MM.1S (cell line): Measurements from ENCODE around the gene SYNGR1.

Experiments
- EZH2 ChIP-seq: fragments of 300-600 bp; sonication (generic); optimal IDR thresholded peaks from 2 replicates; pipeline ENCODE3; 2017; ENCODE audit warnings: low read depth, mild to moderate bottlenecking, antibody characterized with exemption, low read length, mixed read lengths
- EZH2phosphoT487 ChIP-seq: fragments of 300-600 bp; sonication (generic); IDR thresholded peaks from 2 replicates; pipeline ENCODE4 v1.6.1; 2018; ENCODE audit warnings: antibody characterized with exemption, low read length
- TF ChIP-seq, protein P1 (sequence below): fragments of 300-600 bp; sonication (generic); IDR thresholded peaks from 2 replicates; pipeline ENCODE4 v1.5.1; 2016; ENCODE audit warnings: antibody characterized with exemption, low read length, mixed read lengths

DNA sequence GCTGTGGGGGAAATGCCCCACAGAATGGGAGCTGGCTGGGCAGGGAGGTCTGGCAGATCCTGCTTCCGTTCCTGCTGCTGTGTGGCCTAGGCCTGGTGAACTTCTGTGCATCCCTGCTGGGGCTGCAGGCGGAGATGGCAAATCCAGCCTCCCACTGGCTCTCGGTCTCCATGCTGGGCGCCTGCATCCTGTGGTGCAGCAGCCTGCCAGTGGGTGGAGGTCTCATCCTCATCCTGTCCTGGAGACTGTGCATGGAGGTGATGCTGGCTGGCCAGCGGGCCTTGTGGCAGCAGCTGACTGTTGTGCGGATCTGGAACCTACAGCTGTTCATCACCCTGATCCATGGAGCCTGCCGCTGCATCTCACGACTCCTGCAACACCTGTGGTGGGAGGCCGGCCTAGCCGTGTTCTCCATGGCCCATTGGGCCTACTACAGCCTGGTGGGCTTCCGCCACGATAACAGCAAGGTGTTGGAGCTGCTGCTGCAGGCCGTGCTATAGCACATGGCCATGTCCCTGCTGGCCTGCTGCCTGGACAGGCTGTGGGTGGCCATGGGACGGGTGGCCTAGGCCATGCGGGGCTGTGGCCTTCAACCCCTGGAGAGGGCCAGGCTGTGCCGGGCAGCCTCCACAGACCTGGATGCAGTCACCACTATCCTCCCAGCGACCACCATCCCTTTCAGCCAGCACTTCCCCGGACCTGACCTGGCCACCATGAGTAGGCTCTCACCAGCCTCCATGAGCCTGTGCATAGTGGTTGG, 21.6 kb upstream of the SYNGR1 start:
- TF ChIP-seq, protein P1, sequence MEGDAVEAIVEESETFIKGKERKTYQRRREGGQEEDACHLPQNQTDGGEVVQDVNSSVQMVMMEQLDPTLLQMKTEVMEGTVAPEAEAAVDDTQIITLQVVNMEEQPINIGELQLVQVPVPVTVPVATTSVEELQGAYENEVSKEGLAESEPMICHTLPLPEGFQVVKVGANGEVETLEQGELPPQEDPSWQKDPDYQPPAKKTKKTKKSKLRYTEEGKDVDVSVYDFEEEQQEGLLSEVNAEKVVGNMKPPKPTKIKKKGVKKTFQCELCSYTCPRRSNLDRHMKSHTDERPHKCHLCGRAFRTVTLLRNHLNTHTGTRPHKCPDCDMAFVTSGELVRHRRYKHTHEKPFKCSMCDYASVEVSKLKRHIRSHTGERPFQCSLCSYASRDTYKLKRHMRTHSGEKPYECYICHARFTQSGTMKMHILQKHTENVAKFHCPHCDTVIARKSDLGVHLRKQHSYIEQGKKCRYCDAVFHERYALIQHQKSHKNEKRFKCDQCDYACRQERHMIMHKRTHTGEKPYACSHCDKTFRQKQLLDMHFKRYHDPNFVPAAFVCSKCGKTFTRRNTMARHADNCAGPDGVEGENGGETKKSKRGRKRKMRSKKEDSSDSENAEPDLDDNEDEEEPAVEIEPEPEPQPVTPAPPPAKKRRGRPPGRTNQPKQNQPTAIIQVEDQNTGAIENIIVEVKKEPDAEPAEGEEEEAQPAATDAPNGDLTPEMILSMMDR, result no peak
- TF ChIP-seq EZH2, result no peak
- no peak for TF ChIP-seq EZH2phosphoT487
